Measurements from ENCODE around the gene PCDHGA2. TPM values are rescaled to one million over a fixed set of nuclear protein-coding genes. Genes with fewer than 3 reads are reported as not detected.

Gene PCDHGA2
- polyA plus RNA-seq, 2 of the 4 experiments (the other 2 are of a cell fraction): 0.58 to 1.7 TPM

DNA sequence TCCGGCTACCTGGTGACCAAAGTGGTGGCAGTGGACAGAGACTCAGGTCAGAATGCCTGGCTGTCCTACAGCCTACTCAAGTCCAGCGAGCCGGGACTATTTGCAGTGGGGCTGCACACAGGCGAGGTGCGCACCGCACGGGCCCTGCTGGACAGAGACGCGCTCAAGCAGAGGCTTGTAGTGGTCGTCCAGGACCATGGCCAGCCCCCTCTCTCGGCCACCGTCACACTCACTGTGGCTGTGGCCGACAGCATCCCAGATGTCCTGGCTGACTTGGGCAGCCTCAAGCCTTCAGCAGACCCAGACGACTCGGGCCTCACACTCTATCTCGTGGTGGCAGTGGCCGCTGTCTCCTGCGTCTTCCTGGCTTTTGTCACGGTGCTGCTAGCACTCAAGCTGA is 18.4 kb downstream of the PCDHGA2 start:
- ATAC-seq (no peak), DNase-seq (ENCODE audit: low read depth in 1 of 2, low spot score in 1 of 2) (no peak), FAIRE-seq (no peak)
- peaks cover 55% of the 10 kb centered on the region for H3K9me3 ChIP-seq
- 19% methylated on average over 6 of the region's 19 CpGs for WGBS (ENCODE audit: missing lambda C conversion rate)
- POLR2A ChIA-PET: no interaction called here
- H3K4me2 ChIP-seq: no peak overlapping the region
- no peak overlapping the region for H3K4me3 ChIP-seq
- CTCF ChIA-PET: interaction anchor here (1.2 kb wide), 1 partner anchor 14 kb away, joined by 3 read pairs; no protein-coding TSS in a partner anchor
- H3K27ac ChIP-seq: no peak overlapping the region
- H3K4me1 ChIP-seq: no peaks in the 10 kb centered on the region
- no peak for TF ChIP-seq MYC (IDR thresholded peaks at IDR 0.05; ENCODE audit: borderline replicate concordance, low read length)
- TF ChIP-seq, protein P1, sequence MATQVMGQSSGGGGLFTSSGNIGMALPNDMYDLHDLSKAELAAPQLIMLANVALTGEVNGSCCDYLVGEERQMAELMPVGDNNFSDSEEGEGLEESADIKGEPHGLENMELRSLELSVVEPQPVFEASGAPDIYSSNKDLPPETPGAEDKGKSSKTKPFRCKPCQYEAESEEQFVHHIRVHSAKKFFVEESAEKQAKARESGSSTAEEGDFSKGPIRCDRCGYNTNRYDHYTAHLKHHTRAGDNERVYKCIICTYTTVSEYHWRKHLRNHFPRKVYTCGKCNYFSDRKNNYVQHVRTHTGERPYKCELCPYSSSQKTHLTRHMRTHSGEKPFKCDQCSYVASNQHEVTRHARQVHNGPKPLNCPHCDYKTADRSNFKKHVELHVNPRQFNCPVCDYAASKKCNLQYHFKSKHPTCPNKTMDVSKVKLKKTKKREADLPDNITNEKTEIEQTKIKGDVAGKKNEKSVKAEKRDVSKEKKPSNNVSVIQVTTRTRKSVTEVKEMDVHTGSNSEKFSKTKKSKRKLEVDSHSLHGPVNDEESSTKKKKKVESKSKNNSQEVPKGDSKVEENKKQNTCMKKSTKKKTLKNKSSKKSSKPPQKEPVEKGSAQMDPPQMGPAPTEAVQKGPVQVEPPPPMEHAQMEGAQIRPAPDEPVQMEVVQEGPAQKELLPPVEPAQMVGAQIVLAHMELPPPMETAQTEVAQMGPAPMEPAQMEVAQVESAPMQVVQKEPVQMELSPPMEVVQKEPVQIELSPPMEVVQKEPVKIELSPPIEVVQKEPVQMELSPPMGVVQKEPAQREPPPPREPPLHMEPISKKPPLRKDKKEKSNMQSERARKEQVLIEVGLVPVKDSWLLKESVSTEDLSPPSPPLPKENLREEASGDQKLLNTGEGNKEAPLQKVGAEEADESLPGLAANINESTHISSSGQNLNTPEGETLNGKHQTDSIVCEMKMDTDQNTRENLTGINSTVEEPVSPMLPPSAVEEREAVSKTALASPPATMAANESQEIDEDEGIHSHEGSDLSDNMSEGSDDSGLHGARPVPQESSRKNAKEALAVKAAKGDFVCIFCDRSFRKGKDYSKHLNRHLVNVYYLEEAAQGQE (IDR thresholded peaks at IDR 0.05): no peak
- no peak for TF ChIP-seq FOSL2 (IDR thresholded peaks at IDR 0.05)
- no peak for TF ChIP-seq FOSL2 (CRISPR knock-in tag; IDR thresholded peaks at IDR 0.05)
- TF ChIP-seq ZC3H11A (IDR thresholded peaks at IDR 0.05): no peak
- no peak for TF ChIP-seq PHF8 (IDR thresholded peaks at IDR 0.05; ENCODE audit: borderline replicate concordance, low read depth)

DNA sequence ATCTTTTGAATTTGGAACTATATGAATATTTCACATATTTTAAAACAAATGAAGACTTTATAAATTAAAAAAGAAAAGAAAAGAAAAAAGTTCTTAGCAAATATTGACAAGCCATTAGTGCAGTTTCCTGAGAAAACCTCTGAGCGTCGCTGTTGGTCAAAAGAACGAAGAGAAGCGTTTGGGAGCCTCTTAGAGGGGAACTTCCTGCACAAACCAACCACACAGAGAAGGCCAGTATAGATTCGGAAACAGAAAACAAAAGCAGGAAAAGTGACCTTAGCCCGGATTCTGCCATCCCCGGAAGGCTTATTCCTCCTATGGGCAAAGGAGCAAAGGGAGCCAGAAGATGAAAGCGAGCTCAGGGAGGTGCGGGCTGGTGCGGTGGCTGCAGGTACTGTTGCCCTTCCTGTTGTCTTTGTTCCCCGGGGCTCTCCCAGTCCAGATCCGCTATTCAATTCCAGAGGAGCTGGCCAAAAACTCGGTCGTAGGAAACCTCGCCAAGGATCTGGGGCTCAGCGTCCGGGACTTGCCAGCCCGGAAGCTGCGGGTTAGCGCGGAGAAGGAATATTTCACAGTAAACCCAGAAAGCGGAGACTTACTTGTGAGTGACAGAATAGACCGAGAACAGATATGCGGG is 21.3 kb downstream of the PCDHGA2 start, which contains the start of gene PCDHGB2:
Gene PCDHGB2 (plus strand): TSS at position 205 of the 637 bp plus-strand sequence. CDS start 142 bp downstream, at position 347.
- Histone ChIP-seq H3K4me1 (no peaks in the 10 kb centered on the region), H3K9me3 (peaks cover 65% of the 10 kb centered on the region), H3K4me3 (no peak within 1 kb of the TSS), H3K27ac (no peak within 1 kb of the TSS), H3K4me2 (no peak within 1 kb of the TSS)
- TF ChIP-seq FOSB (CRISPR knock-in tag; IDR thresholded peaks at IDR 0.05) (no peak), CEBPB (IDR thresholded peaks at IDR 0.05) (no peak), ZC3H11A (IDR thresholded peaks at IDR 0.05) (no peak), CBX2 (IDR thresholded peaks at IDR 0.05; ENCODE audit: borderline replicate concordance, low read depth) (no peak), RAD21 (conservative IDR thresholded peaks at IDR 0.05 in 1 of 2, IDR thresholded peaks at IDR 0.05 in 1 of 2) (peak in 1 of 2 experiments; percentile 14; a peak in 1 of 5 replicates)
- TF ChIP-seq, protein P2, sequence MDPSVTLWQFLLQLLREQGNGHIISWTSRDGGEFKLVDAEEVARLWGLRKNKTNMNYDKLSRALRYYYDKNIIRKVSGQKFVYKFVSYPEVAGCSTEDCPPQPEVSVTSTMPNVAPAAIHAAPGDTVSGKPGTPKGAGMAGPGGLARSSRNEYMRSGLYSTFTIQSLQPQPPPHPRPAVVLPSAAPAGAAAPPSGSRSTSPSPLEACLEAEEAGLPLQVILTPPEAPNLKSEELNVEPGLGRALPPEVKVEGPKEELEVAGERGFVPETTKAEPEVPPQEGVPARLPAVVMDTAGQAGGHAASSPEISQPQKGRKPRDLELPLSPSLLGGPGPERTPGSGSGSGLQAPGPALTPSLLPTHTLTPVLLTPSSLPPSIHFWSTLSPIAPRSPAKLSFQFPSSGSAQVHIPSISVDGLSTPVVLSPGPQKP (IDR thresholded peaks at IDR 0.05; ENCODE audit: low read depth, low read length): no peak
- FAIRE-seq (no peak), ATAC-seq (no peak), DNase-seq (ENCODE audit: low read depth in 1 of 2, low spot score in 1 of 2) (no peak)
- CTCF ChIA-PET: interaction anchor here (0.9 to 1.3 kb wide), 2 partner anchors 10 to 204 kb away, joined by 4 to 5 read pairs; partner anchors contain the start of gene PCDHGB1
- 67% methylated on average over 24 of the region's 24 CpGs for WGBS (ENCODE audit: missing lambda C conversion rate)
- POLR2A ChIA-PET: no interaction called here

DNA sequence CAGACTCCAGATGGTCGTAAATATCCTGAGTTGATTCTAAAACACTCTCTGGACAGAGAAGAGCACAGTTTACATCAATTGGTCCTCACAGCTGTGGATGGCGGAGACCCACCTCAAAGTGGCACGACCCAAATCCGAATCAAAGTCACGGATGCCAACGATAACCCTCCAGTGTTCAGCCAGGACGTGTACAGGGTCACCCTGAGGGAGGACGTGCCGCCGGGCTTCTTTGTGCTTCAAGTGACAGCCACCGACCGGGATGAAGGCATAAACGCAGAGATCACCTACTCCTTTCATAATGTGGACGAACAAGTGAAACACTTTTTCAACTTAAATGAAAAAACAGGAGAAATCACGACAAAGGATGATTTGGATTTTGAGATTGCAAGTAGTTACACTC is 22.1 kb downstream of the PCDHGA2 start:
- CTCF ChIA-PET: interaction anchor here (1.3 kb wide), 1 partner anchor 10 kb away, joined by 4 read pairs; the partner anchor contains the start of gene PCDHGB1
- no peak overlapping the region for H3K4me2 ChIP-seq
- no peak overlapping the region for H3K4me3 ChIP-seq

More for the DNA sequence above, 22.1 kb downstream of the PCDHGA2 start:
- Histone ChIP-seq H3K9me3 (peaks cover 69% of the 10 kb centered on the region), H3K4me1 (no peaks in the 10 kb centered on the region), H3K27ac (no peak overlapping the region)
- POLR2A ChIA-PET: no interaction called here
- ATAC-seq (no peak), FAIRE-seq (no peak), DNase-seq (ENCODE audit: low read depth in 1 of 2, low spot score in 1 of 2) (no peak)
- 53% methylated on average over 15 of the region's 15 CpGs for WGBS (ENCODE audit: missing lambda C conversion rate)
- TF ChIP-seq JUNB (IDR thresholded peaks at IDR 0.05) (no peak), RARB (CRISPR knock-in tag; IDR thresholded peaks at IDR 0.05) (no peak), NFE2L2 (conservative IDR thresholded peaks at IDR 0.05; ENCODE audit: low read length) (no peak), JUN (IDR thresholded peaks at IDR 0.05) (no peak), RFX5 (IDR thresholded peaks at IDR 0.05) (no peak), BHLHE40 (IDR thresholded peaks at IDR 0.05; ENCODE audit: low read depth, low read length) (no peak), TFCP2L1 (CRISPR knock-in tag; IDR thresholded peaks at IDR 0.05) (no peak), SMC3 (IDR thresholded peaks at IDR 0.05) (no peak), FOSB (CRISPR knock-in tag; IDR thresholded peaks at IDR 0.05) (no peak)
- TF ChIP-seq, protein P3, sequence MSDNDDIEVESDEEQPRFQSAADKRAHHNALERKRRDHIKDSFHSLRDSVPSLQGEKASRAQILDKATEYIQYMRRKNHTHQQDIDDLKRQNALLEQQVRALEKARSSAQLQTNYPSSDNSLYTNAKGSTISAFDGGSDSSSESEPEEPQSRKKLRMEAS (IDR thresholded peaks at IDR 0.05): no peak
- TF ChIP-seq, protein P4, sequence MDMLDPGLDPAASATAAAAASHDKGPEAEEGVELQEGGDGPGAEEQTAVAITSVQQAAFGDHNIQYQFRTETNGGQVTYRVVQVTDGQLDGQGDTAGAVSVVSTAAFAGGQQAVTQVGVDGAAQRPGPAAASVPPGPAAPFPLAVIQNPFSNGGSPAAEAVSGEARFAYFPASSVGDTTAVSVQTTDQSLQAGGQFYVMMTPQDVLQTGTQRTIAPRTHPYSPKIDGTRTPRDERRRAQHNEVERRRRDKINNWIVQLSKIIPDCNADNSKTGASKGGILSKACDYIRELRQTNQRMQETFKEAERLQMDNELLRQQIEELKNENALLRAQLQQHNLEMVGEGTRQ (IDR thresholded peaks at IDR 0.05): no peak

All from A549 (cell line).